ENCODE results near the gene COPB1. TPM values are rescaled to one million over a fixed set of nuclear protein-coding genes. Genes with fewer than 3 reads are reported as not detected.

COPB1 gene
- total and polyA plus RNA-seq, 4 donors: 47.6 to 156 (median 88.3) TPM

GRCh38 chr11:14420223-14420622 is 79.4 kb downstream of the COPB1 start:
- Histone ChIP-seq H3K4me1 (ENCODE audit: control insufficient read depth in 5 of 5, insufficient read depth in 5 of 5, low read length in 5 of 5) (peaks cover 5 to 25% (median 8%) of the 10 kb centered on the region in 5 donors), H3K9ac (ENCODE audit: insufficient read depth in 1 of 2, low read length in 2 of 2) (no peak overlapping the region), H3K27me3 (ENCODE audit: control insufficient read depth in 3 of 3, insufficient read depth in 3 of 3, low read length in 2 of 3) (no peaks in the 10 kb centered on the region), H3K4me3 (no peak overlapping the region), H3K27ac (ENCODE audit: low read depth in 1 of 2, low read length in 1 of 2) (no peak overlapping the region), H3K36me3 (ENCODE audit: control insufficient read depth in 4 of 4, insufficient read depth in 4 of 4, low read length in 4 of 4) (no peaks in the 10 kb centered on the region), H3K9me3 (ENCODE audit: control insufficient read depth in 4 of 4, insufficient read depth in 3 of 4, low read length in 3 of 4) (no peaks in the 10 kb centered on the region)
- TF ChIP-seq, protein P1, sequence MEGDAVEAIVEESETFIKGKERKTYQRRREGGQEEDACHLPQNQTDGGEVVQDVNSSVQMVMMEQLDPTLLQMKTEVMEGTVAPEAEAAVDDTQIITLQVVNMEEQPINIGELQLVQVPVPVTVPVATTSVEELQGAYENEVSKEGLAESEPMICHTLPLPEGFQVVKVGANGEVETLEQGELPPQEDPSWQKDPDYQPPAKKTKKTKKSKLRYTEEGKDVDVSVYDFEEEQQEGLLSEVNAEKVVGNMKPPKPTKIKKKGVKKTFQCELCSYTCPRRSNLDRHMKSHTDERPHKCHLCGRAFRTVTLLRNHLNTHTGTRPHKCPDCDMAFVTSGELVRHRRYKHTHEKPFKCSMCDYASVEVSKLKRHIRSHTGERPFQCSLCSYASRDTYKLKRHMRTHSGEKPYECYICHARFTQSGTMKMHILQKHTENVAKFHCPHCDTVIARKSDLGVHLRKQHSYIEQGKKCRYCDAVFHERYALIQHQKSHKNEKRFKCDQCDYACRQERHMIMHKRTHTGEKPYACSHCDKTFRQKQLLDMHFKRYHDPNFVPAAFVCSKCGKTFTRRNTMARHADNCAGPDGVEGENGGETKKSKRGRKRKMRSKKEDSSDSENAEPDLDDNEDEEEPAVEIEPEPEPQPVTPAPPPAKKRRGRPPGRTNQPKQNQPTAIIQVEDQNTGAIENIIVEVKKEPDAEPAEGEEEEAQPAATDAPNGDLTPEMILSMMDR (IDR thresholded peaks at IDR 0.05; ENCODE audit: control extremely low read depth, extremely low read depth): no peak
- 92 to 94% methylated on average over 3 of the region's 3 CpGs for WGBS, 2 donors
- no peak for ATAC-seq (ENCODE audit: insufficient read depth, low FRiP score)
- DNase-seq: no peak

DNA sequence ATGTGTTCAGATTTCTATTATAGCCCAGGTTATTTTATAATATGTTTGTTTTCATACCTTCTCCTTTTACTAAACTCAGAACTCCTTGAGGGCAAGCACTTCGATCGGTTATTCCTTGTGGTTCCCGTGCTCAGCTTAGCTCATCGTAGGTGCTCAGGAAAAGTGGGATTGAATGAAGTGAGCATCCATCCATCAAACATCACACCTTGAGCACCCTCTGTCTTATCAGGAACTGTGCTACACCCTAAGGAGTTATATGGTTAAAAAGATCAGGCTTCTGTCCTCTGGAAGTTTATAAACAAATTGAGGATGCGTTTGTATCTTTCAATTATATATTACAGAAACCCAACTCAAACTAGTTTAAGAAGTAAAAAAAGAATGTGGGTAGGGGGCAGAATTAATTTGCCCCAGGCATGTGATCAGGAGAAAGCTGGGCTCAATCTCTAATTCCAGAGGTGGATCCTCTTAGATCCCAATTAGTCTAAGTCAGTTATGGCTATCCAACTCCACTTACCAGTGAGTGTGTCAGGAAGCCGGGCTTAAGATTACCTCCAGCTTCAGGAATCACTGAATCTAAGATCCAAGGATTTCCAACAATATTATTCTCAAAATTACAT is 80.7 kb downstream of the COPB1 start:
- DNase-seq (no peak), ATAC-seq (ENCODE audit: insufficient read depth, low FRiP score) (no peak)
- TF ChIP-seq, protein P1 (IDR thresholded peaks at IDR 0.05; ENCODE audit: control extremely low read depth, extremely low read depth): no peak
- H3K9me3 ChIP-seq (ENCODE audit: control insufficient read depth in 4 of 4, insufficient read depth in 3 of 4, low read length in 3 of 4): no peaks in the 10 kb centered on the region
- H3K36me3 ChIP-seq (ENCODE audit: control insufficient read depth in 4 of 4, insufficient read depth in 4 of 4, low read length in 4 of 4): no peaks in the 10 kb centered on the region
- H3K9ac ChIP-seq (ENCODE audit: insufficient read depth in 1 of 2, low read length in 2 of 2): no peak overlapping the region
- H3K4me3 ChIP-seq: no peak overlapping the region
- no peaks in the 10 kb centered on the region for H3K27me3 ChIP-seq (ENCODE audit: control insufficient read depth in 3 of 3, insufficient read depth in 3 of 3, low read length in 2 of 3)
- 79 to 83% methylated on average over 6 of the region's 6 CpGs for WGBS, 2 donors
- peaks cover 6 to 29% (median 8%) of the 10 kb centered on the region in 5 donors for H3K4me1 ChIP-seq (ENCODE audit: control insufficient read depth in 5 of 5, insufficient read depth in 5 of 5, low read length in 5 of 5)
- no peak overlapping the region for H3K27ac ChIP-seq (ENCODE audit: low read depth in 1 of 2, low read length in 1 of 2)

DNA sequence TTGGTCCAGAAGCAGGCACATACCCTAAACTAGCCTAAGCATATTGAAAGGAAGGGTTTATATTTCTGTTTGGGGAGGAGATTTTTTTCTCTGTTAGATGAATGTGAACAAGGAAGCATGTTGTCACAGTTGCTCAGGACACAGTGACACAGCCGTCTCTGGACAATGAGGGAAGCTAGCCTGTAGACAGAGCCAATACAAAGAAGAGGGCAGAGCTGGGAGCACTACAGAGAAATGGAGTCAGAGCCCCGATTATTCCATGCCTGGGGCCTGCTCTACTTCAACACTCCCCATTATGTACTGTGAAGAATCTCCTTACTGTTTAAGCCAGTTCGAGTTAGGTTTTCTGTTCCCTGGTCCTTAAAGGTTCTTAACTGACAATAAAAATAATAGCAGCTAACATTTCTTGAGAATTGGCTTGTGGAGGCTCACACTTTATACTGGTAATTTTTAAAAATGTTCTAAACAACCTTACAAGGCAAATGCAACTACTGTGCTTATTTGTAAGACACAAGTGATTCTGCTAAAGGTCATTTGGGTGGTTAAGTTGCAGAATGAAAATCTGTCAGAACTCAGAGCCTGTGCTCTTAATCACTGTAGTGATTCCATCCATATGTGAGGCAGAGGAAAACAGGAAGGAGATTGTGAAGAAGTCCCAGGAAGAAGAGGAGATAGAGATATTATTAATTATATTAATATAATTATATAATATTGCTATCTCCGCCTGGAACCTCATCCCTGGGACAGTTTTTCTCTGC is 81.8 kb downstream of the COPB1 start:
- TF ChIP-seq, protein P1 (IDR thresholded peaks at IDR 0.05; ENCODE audit: control extremely low read depth, extremely low read depth): no peak
- H3K36me3 ChIP-seq (ENCODE audit: control insufficient read depth in 4 of 4, insufficient read depth in 4 of 4, low read length in 4 of 4): no peaks in the 10 kb centered on the region
- DNase-seq (no peak), ATAC-seq (ENCODE audit: insufficient read depth, low FRiP score) (no peak)
- 81 to 89% methylated on average over 4 of the region's 4 CpGs for WGBS, 2 donors
- H3K9ac ChIP-seq (ENCODE audit: insufficient read depth in 1 of 2, low read length in 2 of 2): no peak overlapping the region
- no peaks in the 10 kb centered on the region for H3K9me3 ChIP-seq (ENCODE audit: control insufficient read depth in 4 of 4, insufficient read depth in 3 of 4, low read length in 3 of 4)
- no peak overlapping the region for H3K4me3 ChIP-seq
- H3K4me1 ChIP-seq (ENCODE audit: control insufficient read depth in 5 of 5, insufficient read depth in 5 of 5, low read length in 5 of 5): peaks cover 3 to 17% (median 10%) of the 10 kb centered on the region in 5 donors
- H3K27me3 ChIP-seq (ENCODE audit: control insufficient read depth in 3 of 3, insufficient read depth in 3 of 3, low read length in 2 of 3): no peaks in the 10 kb centered on the region
- no peak overlapping the region for H3K27ac ChIP-seq (ENCODE audit: low read depth in 1 of 2, low read length in 1 of 2)
